ENCODE measurements around the gene USF1. TPM values are rescaled to one million over a fixed set of nuclear protein-coding genes. Genes with fewer than 3 reads are reported as not detected.
"Not testable (repeated sequence)": the region's sequence is repeated elsewhere in the genome, so short reads cannot be mapped to it uniquely, and the experiment has no call there.

USF1 gene
- total RNA-seq, 1 experiment from 2014 or later, result 57.9 TPM

GRCh38 chr1:161020509-161021164, 25.1 kb downstream of the USF1 start, which contains the start of gene F11R:
Gene F11R, minus strand, starts transcription at chr1:161021152. Its CDS starts 79 bp downstream, at chr1:161021073.
- peak; percentile 23 for DNase-seq (ENCODE audit: low spot score)
- H3K27me3 ChIP-seq (replicated peaks; ENCODE audit: insufficient read depth, low read depth, low read length, poor library complexity), result peaks cover 9% of the 10 kb centered on the region
- BruUV-seq (replicated peaks), result no TSS peak
- peaks cover 9% of the 10 kb centered on the region for H3K4me1 ChIP-seq (ENCODE audit: insufficient read depth, low read length, poor library complexity, severe bottlenecking)
- TF ChIP-seq CTCF (conservative IDR thresholded peaks at IDR 0.05; ENCODE audit: low read depth, low read length) (no peak), EZH2 (IDR thresholded peaks at IDR 0.05; ENCODE audit: borderline replicate concordance, low read depth, low read length, poor library complexity, severe bottlenecking) (no peak)
- intact Hi-C loops (cut with micrococcal nuclease; ENCODE audit: unreplicated experiment), result no loop called here
- CTCF ChIA-PET, result interaction anchor here (0.6 to 0.9 kb wide), 2 partner anchors 30 to 47 kb away, joined by 4 to 9 read pairs; no protein-coding TSS in a partner anchor
- POLR2A ChIA-PET (ENCODE audit: low non-redundant PET), result interaction anchor here (0.6 kb wide), 1 partner anchor 112 kb away, joined by 4 read pairs; no protein-coding TSS in a partner anchor
- no peak within 1 kb of the TSS for H3K27ac ChIP-seq (ENCODE audit: low read depth, low read length, poor library complexity, severe bottlenecking)
- H3K9me3 ChIP-seq (ENCODE audit: low read depth, low read length, poor library complexity, severe bottlenecking), result no peaks in the 10 kb centered on the region
- H3K36me3 ChIP-seq (ENCODE audit: insufficient read depth, low read length, poor library complexity, severe bottlenecking), result no peaks in the 10 kb centered on the region
- H3K4me3 ChIP-seq (ENCODE audit: low read depth, low read length, poor library complexity, severe bottlenecking), result peak within 1 kb of the TSS; percentile 60

DNA sequence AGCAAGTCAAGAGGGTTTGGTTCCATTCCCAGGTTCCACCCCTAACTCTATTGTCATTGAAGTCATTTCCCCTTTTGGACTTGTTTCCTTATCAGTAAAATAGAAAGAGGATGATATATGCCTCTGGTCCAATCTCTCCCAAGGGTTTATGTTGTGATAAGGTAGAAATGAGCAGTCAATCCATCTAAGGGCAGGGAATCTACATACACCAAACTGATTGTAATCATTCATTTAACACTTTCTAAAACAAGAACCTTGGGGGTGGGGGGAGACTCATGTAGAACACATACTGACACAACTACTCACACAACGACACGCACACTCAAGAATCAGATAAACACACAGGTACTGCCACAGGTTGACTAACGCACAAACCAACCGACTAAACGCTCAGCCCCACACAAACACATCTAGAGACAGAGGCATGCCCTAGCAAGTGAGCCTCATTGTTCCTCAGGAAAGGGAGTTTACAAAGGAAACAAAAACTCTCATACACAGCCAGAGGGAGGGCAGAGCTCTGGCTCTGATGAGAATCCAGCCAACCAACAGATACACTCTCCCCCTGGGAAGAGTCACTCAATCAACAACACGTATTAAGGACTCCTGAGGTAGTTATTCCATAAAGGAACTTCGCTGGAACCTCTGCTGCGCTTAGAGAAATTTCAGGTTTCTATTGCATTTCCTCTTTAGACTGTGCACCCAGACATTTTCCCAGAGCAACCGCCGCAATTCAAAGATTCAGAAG, 25.9 kb downstream of the USF1 start:
- H3K4me3 ChIP-seq (ENCODE audit: low read depth, low read length, poor library complexity, severe bottlenecking), result peak overlapping the region; percentile 60
- TF ChIP-seq CTCF (conservative IDR thresholded peaks at IDR 0.05; ENCODE audit: low read depth, low read length), result no peak
- TF ChIP-seq EZH2 (IDR thresholded peaks at IDR 0.05; ENCODE audit: borderline replicate concordance, low read depth, low read length, poor library complexity, severe bottlenecking), result no peak
- H3K27me3 ChIP-seq (replicated peaks; ENCODE audit: insufficient read depth, low read depth, low read length, poor library complexity), result peaks cover 9% of the 10 kb centered on the region
- no TSS peak for BruUV-seq (replicated peaks)
- H3K36me3 ChIP-seq (ENCODE audit: insufficient read depth, low read length, poor library complexity, severe bottlenecking), result no peaks in the 10 kb centered on the region
- intact Hi-C loops (cut with micrococcal nuclease; ENCODE audit: unreplicated experiment), result no loop called here
- no peaks in the 10 kb centered on the region for H3K9me3 ChIP-seq (ENCODE audit: low read depth, low read length, poor library complexity, severe bottlenecking)
- DNase-seq (ENCODE audit: low spot score), result no peak
- H3K4me1 ChIP-seq (ENCODE audit: insufficient read depth, low read length, poor library complexity, severe bottlenecking), result peaks cover 9% of the 10 kb centered on the region
- H3K27ac ChIP-seq (ENCODE audit: low read depth, low read length, poor library complexity, severe bottlenecking), result no peak overlapping the region
- POLR2A ChIA-PET (ENCODE audit: low non-redundant PET), result no interaction called here
- CTCF ChIA-PET, result no interaction called here

DNA sequence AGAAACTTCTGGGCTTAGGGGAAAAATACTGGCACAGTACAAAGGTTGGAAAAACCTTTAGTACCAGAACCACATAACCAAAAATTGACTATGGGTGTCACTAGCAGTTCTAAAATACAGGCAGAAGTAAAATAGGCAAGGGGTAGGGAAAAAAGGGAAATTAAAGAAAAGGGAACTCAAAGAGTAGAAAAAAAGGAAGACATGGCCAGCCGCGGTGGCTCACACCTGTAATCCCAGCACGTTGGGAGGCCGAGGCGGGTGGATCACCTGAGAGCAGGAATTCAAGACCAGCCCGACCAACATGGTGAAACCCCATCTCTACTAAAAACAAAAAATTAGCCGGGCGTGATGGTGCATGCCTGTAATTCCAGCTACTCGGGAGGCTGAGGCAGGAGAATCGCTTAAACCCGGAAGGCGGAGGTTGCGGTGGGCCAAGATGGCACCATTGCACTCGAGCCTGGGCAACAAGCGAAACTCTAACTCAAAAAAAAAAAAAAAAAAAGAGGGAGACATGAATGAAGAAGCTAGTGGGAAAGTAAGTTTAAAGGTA, 26.6 kb downstream of the USF1 start:
- BruUV-seq (replicated peaks); H3K4me1 ChIP-seq (ENCODE audit: insufficient read depth, low read length, poor library complexity, severe bottlenecking); H3K9me3 ChIP-seq (ENCODE audit: low read depth, low read length, poor library complexity, severe bottlenecking); H3K36me3 ChIP-seq (ENCODE audit: insufficient read depth, low read length, poor library complexity, severe bottlenecking); H3K27me3 ChIP-seq (replicated peaks; ENCODE audit: insufficient read depth, low read depth, low read length, poor library complexity); H3K4me3 ChIP-seq (ENCODE audit: low read depth, low read length, poor library complexity, severe bottlenecking); POLR2A ChIA-PET (ENCODE audit: low non-redundant PET); DNase-seq (ENCODE audit: low spot score); H3K27ac ChIP-seq (ENCODE audit: low read depth, low read length, poor library complexity, severe bottlenecking); intact Hi-C loops (cut with micrococcal nuclease; ENCODE audit: unreplicated experiment): not testable (repeated sequence)
- CTCF ChIA-PET, result interaction anchor here (0.7 kb wide), 1 partner anchor 574 kb away, joined by 10 read pairs; no protein-coding TSS in a partner anchor
